ENCODE data around the gene SEZ6L2.

DNA sequence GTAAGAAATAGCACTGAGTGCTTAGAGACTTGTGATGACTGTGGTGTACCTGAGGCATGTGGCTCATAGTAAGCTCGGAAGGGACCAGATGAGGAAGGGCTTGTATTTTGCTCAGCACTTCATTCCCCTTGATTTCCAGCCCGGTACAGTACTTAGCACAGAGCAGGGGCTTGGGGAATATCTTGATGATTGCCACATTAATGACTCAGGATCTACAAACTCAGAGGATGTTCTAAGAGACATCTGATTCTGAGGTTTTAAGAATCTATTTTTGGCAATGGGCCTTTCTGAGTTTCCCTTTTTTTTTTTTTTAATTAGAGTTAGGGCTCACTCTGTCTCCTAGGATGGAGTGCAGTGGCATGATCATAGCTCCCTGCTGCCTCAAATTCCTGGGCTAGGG is 10.0 kb upstream of the SEZ6L2 start:
- TF ChIP-seq, protein P1, sequence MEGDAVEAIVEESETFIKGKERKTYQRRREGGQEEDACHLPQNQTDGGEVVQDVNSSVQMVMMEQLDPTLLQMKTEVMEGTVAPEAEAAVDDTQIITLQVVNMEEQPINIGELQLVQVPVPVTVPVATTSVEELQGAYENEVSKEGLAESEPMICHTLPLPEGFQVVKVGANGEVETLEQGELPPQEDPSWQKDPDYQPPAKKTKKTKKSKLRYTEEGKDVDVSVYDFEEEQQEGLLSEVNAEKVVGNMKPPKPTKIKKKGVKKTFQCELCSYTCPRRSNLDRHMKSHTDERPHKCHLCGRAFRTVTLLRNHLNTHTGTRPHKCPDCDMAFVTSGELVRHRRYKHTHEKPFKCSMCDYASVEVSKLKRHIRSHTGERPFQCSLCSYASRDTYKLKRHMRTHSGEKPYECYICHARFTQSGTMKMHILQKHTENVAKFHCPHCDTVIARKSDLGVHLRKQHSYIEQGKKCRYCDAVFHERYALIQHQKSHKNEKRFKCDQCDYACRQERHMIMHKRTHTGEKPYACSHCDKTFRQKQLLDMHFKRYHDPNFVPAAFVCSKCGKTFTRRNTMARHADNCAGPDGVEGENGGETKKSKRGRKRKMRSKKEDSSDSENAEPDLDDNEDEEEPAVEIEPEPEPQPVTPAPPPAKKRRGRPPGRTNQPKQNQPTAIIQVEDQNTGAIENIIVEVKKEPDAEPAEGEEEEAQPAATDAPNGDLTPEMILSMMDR (conservative IDR thresholded peaks at IDR 0.05; ENCODE audit: low read depth in 2 of 2), result no peak
- TF ChIP-seq, protein P2, sequence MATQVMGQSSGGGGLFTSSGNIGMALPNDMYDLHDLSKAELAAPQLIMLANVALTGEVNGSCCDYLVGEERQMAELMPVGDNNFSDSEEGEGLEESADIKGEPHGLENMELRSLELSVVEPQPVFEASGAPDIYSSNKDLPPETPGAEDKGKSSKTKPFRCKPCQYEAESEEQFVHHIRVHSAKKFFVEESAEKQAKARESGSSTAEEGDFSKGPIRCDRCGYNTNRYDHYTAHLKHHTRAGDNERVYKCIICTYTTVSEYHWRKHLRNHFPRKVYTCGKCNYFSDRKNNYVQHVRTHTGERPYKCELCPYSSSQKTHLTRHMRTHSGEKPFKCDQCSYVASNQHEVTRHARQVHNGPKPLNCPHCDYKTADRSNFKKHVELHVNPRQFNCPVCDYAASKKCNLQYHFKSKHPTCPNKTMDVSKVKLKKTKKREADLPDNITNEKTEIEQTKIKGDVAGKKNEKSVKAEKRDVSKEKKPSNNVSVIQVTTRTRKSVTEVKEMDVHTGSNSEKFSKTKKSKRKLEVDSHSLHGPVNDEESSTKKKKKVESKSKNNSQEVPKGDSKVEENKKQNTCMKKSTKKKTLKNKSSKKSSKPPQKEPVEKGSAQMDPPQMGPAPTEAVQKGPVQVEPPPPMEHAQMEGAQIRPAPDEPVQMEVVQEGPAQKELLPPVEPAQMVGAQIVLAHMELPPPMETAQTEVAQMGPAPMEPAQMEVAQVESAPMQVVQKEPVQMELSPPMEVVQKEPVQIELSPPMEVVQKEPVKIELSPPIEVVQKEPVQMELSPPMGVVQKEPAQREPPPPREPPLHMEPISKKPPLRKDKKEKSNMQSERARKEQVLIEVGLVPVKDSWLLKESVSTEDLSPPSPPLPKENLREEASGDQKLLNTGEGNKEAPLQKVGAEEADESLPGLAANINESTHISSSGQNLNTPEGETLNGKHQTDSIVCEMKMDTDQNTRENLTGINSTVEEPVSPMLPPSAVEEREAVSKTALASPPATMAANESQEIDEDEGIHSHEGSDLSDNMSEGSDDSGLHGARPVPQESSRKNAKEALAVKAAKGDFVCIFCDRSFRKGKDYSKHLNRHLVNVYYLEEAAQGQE (IDR thresholded peaks at IDR 0.05; ENCODE audit: unreplicated experiment), result no peak
- no peak for TF ChIP-seq EZH2 (IDR thresholded peaks at IDR 0.05; ENCODE audit: low read depth, unreplicated experiment)

Measured in GM23338 (cell line).